ENCODE data around the gene BMPR1B.

- no peak for TF ChIP-seq CTCF (conservative IDR thresholded peaks at IDR 0.05; ENCODE audit: low read depth, low read length)
- no peak for TF ChIP-seq EZH2 (IDR thresholded peaks at IDR 0.05; ENCODE audit: low read length, unreplicated experiment)
- TF ChIP-seq EZH2phosphoT487 (IDR thresholded peaks at IDR 0.05; ENCODE audit: borderline replicate concordance, low read length), result no peak
These were observed 400.9 kb downstream of the BMPR1B start for GRCh38 chr4:95158626-95159025.

Measured in PC-3 (cell line).